Measurements from ENCODE around the gene PDLIM4. TPM values are rescaled to one million over a fixed set of nuclear protein-coding genes. Genes with fewer than 3 reads are reported as not detected.

PDLIM4 gene
- total RNA-seq, 6 experiments from 2014 or later = 2.5 to 26.4 (median 23.7) TPM

DNA sequence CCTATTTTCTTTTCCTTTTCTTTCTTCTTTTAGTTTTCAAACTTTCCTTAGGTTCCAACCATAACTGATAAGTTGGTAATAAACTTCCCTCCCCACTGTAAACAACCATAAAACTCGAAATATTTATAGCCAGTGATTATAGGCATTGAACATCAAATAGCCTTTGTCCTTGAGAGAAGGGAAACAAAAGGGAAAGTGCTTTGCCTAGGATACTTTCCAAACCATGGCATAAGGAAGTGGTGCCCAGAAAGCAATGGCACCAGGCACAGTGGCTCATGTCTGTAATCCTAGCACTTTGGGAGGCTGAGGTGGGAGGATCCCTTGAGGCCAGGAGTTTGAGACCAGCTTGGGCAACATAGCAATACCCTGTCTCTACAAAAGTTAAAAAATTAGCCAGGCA lies 11.9 kb upstream of the PDLIM4 start:
- TF ChIP-seq, protein P1, sequence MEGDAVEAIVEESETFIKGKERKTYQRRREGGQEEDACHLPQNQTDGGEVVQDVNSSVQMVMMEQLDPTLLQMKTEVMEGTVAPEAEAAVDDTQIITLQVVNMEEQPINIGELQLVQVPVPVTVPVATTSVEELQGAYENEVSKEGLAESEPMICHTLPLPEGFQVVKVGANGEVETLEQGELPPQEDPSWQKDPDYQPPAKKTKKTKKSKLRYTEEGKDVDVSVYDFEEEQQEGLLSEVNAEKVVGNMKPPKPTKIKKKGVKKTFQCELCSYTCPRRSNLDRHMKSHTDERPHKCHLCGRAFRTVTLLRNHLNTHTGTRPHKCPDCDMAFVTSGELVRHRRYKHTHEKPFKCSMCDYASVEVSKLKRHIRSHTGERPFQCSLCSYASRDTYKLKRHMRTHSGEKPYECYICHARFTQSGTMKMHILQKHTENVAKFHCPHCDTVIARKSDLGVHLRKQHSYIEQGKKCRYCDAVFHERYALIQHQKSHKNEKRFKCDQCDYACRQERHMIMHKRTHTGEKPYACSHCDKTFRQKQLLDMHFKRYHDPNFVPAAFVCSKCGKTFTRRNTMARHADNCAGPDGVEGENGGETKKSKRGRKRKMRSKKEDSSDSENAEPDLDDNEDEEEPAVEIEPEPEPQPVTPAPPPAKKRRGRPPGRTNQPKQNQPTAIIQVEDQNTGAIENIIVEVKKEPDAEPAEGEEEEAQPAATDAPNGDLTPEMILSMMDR (IDR thresholded peaks at IDR 0.05) = no peak
- Mint-ChIP-seq H3K4me3 (no peak overlapping the region), H3K36me3 (ENCODE audit: low read depth) (peaks cover 17% of the 10 kb centered on the region), H3K27me3 (ENCODE audit: insufficient read depth) (peaks cover 10% of the 10 kb centered on the region), H3K4me1 (ENCODE audit: low read depth) (no peaks in the 10 kb centered on the region), H3K27ac (no peak overlapping the region), H3K9me3 (peaks cover 19% of the 10 kb centered on the region)
- DNase-seq = no peak

DNA sequence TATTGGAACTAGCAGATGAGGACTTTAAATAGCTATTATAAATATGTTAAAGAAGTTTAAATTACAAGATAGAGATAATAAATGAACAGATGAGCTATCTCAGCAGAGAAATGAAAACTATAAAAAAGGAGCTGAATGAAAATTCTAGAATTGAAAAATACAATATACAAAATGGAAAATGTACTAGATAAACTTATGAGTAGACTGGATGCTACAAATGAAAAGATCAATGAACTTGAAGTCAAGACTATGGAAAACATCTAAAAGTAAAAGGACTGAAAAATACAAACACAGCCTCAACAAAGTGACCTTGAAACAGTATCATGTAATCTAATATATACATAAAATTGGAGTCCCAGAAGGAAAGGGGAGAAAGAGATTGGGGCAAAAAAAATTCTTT lies 10.7 kb upstream of the PDLIM4 start:
- H3K27ac Mint-ChIP-seq = no peak overlapping the region
- H3K9me3 Mint-ChIP-seq = peaks cover 19% of the 10 kb centered on the region
- peaks cover 10% of the 10 kb centered on the region for H3K4me1 Mint-ChIP-seq (ENCODE audit: low read depth)
- H3K36me3 Mint-ChIP-seq (ENCODE audit: low read depth) = peaks cover 17% of the 10 kb centered on the region
- H3K27me3 Mint-ChIP-seq (ENCODE audit: insufficient read depth) = peaks cover 10% of the 10 kb centered on the region
- no peak overlapping the region for H3K4me3 Mint-ChIP-seq
- DNase-seq = no peak
- TF ChIP-seq, protein P1 (IDR thresholded peaks at IDR 0.05) = no peak

DNA sequence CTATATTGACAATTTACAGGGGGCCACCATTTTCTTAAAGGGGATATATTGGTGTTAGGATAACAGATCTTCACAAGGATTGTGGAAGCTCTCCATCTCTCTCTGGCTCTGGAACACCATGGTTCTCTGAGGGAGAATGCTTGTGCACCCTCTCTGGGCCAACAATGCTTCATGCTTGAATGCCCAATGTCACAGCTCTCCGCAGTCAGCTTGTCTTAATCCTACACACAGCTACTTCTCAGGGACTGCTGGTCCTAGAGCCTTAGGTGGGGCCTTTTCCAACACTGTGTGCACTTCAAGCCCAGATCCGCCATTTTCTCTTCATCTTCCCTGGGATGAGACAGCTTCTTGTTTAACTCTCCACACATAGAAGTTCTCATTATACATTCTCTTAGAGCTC lies 6.9 kb upstream of the PDLIM4 start:
- Mint-ChIP-seq H3K27ac (no peak overlapping the region), H3K4me1 (ENCODE audit: low read depth) (peaks cover 10% of the 10 kb centered on the region), H3K4me3 (no peak overlapping the region), H3K9me3 (peaks cover 3% of the 10 kb centered on the region; the same call in 1 of the 2 replicates), H3K27me3 (ENCODE audit: insufficient read depth) (peaks cover 17% of the 10 kb centered on the region), H3K36me3 (ENCODE audit: low read depth) (peaks cover 5% of the 10 kb centered on the region; the same call in 1 of the 2 replicates)
- TF ChIP-seq, protein P1 (IDR thresholded peaks at IDR 0.05) = no peak
- no peak for DNase-seq

DNA sequence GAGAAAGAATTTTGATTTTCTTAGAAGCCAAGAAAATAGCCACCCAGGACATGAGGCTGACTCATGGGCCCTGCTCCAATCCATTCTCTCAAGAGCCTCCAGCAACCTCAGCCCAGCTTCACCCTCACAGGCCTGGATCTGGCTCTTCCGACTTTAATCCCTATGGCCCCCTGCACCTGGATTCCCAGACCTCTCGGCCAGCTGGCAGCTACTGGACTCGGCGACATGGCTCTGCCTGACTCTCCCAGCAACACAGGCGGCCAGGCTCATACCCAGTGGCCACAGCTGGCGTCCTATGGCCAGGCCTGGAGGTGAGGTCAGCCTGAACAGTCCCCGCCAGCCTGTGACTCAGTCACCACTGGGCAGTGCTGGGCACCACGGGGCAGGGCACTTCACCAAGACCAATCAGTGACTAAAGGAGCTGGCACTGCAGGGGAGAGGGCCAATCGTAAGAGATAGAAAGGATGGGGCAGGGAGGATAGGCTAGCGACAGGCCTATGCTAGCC lies 6.2 kb upstream of the PDLIM4 start:
- TF ChIP-seq, protein P1 (IDR thresholded peaks at IDR 0.05) = no peak
- Mint-ChIP-seq H3K27ac (no peak overlapping the region), H3K36me3 (ENCODE audit: low read depth) (peaks cover 5% of the 10 kb centered on the region; the same call in 1 of the 2 replicates), H3K4me3 (no peak overlapping the region), H3K4me1 (ENCODE audit: low read depth) (peaks cover 10% of the 10 kb centered on the region), H3K9me3 (no peaks in the 10 kb centered on the region; the same call in 1 of the 2 replicates), H3K27me3 (ENCODE audit: insufficient read depth) (peaks cover 13% of the 10 kb centered on the region)
- no peak for DNase-seq

DNA sequence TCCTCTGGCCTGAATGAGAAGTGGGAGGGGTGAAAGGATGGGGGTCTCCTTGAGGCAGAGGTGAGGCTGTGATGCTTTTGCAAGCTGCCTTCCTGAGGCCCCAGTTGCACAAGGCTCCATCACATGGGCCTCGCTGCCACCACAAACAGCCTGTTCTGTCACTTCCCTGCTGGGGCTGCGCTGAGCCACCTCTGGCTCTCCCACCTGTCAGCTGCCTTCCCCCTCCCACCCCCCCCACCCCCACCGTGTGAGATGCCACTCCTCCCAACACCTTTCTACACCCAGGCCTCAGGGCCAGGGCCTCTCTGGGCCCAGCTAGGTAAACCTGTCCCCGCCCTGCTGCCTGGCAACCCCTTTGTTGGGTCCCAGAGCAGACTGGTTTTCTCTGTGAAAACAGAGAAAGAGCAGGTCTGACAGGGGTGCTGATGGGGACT lies 4.5 kb upstream of the PDLIM4 start:
- Mint-ChIP-seq H3K27me3 (ENCODE audit: insufficient read depth) (peaks cover 7% of the 10 kb centered on the region), H3K4me3 (no peak overlapping the region), H3K9me3 (no peaks in the 10 kb centered on the region), H3K4me1 (ENCODE audit: low read depth) (peaks cover 10% of the 10 kb centered on the region), H3K36me3 (ENCODE audit: low read depth) (no peaks in the 10 kb centered on the region), H3K27ac (no peak overlapping the region)
- DNase-seq = no peak
- TF ChIP-seq, protein P1 (IDR thresholded peaks at IDR 0.05) = no peak

Measured in HFFc6 (cell line).